ENCODE data around the gene PSEN1.
"Not testable (repeated sequence)": the region's sequence is repeated elsewhere in the genome, so short reads cannot be mapped to it uniquely, and the experiment has no call there.

Gene PSEN1

DNA sequence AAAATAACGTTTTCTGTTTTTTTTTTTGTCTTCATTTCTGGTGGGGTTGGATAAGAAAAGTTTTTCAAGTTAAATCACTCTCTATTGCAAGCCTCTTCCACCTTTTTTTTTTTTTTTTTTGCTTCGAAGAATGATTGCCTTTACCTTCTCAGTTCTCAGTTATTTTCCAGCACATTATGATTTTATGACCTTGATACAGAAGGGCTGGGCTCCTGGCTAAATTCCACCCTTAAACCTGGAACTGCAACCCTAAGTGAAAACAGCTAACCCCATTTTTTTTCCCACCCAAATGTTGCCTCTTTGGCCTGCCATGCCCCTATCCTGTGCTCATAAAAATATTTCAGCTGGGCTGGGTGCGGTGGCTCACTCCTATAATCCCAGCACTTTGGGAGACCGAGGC lies 31.4 kb downstream of the PSEN1 start:
- no peak for DNase-seq

DNA sequence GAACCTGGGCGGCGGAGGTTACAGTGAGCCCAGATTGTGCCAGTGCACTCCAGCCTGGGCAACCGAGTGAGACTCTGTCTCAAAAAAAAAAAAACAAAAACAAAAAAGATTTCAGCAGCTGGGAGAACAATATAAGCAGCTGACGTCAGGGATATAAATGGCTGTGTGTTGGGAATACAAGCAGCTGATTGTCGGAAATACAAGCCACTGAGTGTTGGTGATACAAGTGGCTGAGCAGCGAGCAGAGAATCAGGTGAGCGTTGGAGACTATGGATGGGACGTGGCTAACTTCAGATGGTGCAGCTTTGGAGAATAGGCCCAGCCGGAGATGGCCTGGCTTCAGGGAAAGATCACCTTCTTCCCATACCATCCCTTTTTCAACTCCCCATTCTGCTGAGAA lies 32.0 kb downstream of the PSEN1 start:
- DNase-seq = no peak

DNA sequence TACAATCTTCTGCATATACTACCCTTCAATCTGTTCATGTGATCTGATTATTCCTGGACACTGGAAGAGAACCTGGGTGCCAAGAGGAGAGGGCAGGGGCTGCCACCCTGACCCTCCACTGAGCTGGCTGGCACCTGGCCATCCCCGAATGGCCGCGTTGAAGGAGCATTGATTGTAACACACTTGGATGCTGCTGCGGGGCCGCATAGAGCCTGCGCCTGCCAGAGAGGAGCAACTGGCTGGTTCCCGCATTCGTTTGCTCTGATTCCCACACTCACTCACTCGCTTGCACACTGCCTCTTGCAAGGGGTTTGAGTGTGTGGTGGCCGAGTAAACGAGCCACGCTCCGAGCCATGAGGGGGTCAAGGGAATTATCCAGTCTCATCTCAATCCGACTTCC lies 32.4 kb downstream of the PSEN1 start:
- no peak for DNase-seq

DNA sequence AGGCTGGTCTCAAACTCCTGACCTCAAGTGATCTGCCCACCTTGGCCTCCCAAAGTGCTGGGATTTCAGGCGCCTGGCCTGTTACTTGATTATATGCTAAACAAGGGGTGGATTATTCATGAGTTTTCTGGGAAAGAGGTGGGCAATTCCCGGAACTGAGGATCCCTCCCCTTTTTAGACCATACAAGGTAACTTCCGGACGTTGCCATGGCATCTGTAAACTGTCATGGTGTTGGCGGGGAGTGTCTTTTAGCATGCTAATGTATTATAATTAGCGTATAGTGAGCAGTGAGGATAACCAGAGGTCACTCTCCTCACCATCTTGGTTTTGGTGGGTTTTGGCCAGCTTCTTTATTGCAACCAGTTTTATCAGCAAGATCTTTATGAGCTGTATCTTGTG lies 33.5 kb downstream of the PSEN1 start:
- not testable (repeated sequence) for DNase-seq

DNA sequence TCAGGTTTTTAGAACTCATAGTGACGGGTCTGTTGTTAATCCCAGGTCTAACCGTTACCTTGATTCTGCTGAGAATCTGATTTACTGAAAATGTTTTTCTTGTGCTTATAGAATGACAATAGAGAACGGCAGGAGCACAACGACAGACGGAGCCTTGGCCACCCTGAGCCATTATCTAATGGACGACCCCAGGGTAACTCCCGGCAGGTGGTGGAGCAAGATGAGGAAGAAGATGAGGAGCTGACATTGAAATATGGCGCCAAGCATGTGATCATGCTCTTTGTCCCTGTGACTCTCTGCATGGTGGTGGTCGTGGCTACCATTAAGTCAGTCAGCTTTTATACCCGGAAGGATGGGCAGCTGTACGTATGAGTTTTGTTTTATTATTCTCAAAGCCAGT lies 34.4 kb downstream of the PSEN1 start:
- no peak for DNase-seq

DNA sequence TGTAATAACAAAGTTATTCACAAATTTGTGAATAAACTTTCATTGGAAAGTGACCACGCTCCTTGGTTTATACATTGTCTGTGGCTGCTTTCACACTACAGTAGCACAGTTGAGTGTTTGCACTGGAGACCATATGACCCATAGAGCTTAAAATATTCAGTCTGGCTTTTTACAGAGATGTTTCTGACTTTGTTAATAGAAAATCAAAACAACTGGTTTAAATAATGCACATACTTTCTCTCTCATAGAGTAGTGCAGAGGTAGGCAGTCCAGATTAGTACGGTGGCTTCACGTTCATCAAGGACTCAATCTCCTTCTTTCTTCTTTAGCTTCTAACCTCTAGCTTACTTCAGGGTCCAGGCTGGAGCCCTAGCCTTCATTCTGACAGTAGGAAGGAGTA lies 36.2 kb downstream of the PSEN1 start:
- no peak for DNase-seq

DNA sequence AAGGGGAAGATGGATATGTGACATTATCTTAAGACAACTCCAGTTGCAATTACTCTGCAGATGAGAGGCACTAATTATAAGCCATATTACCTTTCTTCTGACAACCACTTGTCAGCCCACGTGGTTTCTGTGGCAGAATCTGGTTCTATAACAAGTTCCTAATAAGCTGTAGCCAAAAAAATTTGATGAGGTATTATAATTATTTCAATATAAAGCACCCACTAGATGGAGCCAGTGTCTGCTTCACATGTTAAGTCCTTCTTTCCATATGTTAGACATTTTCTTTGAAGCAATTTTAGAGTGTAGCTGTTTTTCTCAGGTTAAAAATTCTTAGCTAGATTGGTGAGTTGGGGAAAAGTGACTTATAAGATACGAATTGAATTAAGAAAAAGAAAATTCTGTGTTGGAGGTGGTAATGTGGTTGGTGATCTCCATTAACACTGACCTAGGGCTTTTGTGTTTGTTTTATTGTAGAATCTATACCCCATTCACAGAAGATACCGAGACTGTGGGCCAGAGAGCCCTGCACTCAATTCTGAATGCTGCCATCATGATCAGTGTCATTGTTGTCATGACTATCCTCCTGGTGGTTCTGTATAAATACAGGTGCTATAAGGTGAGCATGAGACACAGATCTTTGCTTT lies 36.9 kb downstream of the PSEN1 start:
- DNase-seq = no peak

DNA sequence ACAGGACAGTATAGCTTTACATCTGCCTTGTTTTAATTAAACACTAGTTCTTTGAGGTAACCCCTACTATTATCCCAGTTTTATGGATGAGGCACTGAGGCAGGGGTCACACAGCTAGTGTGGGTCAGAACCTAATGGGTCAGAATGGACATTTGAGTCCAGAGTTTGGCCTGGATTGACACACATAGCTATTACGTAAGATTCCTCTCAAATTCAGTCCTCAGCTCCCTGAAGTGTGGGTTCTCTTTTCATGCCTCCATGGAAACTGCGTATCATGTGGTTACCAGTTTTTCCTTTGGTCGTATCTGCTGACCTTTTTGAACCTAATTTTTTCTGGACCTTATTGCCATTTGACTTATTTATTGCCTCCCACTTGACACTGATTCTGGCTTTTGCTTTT lies 40.4 kb downstream of the PSEN1 start:
- DNase-seq = no peak

DNA sequence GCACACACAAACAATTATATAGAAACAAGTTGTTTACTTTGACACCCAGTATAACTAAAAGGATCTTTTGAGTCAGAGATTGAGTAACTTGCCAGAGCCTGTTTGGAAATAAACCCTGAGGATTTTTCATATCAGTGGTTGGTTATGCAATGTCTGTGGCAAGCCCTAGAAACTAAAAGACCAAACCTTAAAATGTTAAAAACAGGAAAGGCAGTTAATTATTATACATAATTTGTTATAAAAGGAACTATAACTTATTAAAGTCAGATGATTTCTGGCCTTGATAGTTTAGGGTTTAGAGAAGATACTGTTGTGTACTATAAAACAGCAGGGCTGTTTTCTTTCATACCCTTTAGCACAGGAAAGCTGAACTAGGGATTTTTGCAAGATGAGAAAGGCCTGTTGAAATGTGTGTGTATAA lies 44.1 kb downstream of the PSEN1 start:
- no peak for DNase-seq

DNA sequence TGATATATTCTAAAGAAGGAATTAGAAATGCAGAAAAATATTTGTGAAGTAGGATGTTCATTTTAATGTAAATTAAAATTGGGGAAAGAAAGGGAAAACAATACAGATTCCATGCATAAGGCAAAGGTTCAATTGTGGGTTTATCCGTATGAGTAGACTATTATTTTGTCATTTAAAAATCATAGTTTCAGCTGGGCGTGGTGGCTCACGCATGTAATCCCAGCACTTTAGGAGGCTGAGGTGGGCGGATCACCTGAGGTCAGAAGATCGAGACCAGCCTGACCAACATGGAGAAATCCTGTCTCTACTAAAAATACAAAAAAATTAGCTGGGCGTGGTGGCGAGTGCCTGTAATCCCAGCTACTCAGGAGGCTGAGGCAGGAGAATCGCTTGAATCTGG lies 44.7 kb downstream of the PSEN1 start:
- DNase-seq = not testable (repeated sequence)

DNA sequence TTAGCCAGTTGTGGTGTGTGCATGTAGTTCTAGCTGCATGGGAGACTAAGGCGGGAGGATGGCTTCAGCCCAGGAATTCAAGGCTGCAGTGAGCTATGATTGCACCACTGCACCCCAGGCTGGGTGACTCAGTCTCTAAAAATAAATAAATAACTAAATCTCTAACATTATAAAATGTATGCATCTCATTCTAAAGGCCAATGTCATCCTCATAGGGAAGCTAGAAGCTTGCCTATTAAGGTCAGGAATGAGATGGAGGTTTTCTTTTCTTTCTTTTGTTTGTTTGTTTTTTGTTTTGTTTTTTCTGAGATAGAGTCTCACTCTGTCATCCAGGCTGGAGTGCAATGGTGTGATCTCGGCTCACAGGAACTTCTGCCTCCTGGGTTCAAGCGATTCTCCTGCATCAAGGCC lies 52.2 kb downstream of the PSEN1 start:
- no peak for DNase-seq

DNA sequence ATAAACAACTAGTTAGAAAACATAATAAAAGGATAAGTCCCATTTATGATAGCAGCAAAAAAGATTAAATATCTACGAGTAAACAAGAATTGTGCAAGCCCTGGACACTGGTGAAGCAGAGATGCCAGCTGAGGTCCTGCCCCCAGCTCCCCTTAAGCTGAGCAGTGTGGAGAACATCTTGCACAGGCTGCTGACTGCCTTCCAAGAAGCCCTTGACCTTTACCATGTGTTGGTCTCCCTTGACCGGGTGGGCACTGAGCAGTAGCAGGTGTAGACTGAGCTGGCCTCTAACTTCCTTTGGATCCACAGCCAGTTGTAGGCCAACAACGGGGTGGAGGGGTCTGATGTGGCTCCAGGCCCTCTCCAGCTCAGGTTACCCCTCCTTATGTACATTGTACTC lies 53.3 kb downstream of the PSEN1 start:
- DNase-seq = no peak

DNA sequence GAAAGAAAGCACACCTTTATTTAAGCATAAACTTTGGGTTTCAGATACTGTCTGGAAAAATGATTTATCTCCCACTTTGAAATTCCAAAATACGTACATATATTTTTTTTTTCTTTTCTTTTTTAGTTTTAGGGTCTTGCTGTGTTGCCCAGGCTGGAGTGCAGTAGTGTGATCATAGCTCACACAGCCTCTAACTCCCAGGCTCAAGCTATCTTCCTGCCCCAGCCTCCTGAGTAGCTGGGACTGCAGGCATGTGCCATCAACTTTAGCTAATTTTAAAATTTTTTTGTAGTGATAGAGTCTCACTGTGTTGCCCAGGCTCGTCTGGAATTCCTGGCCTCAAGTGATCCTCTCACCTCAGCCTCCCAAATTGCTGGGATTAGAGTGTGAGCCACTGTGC lies 55.1 kb downstream of the PSEN1 start:
- no peak for DNase-seq

DNA sequence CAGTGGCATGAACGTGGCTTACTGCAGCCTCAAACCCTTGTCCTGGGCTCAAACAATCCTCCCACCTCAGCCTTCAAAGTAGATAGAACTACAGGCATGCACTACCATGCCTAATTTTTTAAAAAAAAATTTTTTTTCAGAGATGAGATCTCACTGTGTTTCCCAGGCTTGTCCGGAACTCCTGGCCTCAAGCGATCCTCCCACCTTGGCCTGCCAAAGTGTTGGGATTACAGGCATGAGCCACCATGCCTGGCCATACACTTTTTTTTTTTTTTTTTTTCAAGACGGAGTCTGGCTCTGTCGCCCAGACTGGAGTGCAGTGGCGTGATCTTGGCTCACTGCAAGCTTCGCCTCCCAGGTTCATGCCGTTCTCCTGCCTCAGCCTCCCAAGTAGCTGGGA lies 58.0 kb downstream of the PSEN1 start:
- DNase-seq = not testable (repeated sequence)

DNA sequence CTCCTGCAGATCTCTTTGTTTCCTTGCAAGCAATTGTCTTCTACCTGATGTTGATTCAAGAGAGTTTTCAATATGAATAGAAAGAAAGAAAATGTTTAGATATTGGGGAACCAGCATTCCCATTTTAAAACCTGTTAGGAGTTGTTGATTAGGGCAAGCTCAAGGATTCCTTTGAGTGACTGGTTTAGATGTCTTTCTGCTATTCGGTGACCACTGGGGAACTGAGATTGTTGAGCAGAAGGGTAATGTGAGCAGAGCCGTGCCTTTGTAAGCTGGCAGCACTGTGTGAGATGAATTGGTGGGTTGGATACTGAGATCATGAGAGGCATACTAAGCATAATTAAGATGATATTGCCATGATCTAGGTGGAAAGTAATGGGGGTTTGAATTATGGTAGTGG lies 61.9 kb downstream of the PSEN1 start:
- DNase-seq = no peak

DNA sequence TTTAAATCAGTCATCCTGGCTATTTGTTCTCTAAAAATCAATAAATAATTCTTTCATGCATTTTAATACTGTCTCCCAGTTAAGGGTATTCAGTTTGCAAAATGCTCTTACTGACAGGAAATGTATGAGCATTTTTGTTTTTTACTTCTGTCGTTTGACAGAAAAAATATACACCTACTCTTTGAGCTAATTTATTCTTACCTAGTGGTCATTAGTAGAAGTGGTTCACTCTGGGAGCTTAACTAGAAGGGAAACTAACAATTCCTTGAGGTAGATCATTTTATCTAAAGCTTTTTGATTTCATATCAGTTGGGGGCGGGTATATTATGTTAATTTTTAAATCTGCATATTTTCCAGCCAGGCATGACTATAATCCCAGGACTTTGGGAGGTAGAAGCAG lies 67.2 kb downstream of the PSEN1 start:
- DNase-seq = no peak

DNA sequence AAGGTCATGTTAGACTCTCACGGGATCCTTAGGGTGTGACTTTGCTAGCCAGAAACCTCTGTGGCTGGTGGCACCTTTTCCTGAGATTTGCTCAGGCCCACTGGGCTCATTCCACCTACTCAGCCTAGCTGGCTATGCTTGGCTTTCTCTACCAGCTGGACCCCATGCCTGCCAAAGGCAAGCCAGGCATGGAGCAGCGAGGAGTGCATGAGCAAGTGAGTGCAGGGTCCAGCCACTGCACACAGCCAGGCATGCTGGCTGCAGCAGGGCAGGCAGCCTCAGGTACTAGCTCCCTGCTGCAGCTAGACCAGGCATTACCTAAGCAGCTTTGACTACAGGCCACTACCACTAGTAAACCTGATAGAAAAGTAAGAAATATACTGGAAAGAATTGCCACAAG lies 71.3 kb downstream of the PSEN1 start:
- DNase-seq = no peak

DNA sequence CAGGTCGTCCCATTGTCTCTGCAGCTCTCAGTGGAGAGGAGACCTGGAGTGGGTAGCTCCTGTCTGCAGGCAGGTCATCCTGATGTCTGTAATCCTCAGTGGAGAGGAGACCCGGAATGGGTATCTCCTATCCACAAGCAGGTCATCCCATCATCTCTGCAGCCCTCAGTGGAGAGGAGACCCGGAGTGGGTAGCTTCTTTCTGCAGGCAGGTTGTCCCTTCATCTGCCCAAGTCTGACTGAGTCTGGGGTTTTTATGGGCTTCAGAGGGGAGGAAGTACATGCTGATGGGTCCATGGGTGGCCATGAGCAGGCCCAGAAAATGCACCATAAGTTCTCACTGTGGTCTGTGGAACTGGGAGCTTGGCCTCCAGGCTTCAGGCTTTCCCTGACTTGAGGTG lies 72.1 kb downstream of the PSEN1 start:
- DNase-seq = no peak

DNA sequence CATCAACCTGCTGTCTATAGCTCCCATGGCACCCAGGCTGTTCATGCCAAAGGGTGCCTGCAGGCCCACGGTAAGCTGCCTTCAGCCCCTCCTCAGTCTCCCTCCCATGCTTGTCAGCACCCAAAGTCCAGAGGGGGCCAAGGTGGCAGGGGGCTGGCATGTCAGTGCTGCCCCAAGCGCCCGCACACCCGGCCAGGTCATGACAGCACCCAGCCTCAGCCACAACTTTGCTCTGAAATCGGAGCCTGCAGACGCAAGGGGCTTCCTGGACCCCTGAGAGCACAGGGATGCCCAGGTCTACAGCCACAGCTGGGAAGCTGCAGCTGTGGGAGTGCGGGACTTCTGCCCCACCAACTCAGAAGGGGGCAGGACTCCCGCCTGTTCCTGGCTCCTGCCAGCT lies 72.5 kb downstream of the PSEN1 start:
- DNase-seq = no peak

DNA sequence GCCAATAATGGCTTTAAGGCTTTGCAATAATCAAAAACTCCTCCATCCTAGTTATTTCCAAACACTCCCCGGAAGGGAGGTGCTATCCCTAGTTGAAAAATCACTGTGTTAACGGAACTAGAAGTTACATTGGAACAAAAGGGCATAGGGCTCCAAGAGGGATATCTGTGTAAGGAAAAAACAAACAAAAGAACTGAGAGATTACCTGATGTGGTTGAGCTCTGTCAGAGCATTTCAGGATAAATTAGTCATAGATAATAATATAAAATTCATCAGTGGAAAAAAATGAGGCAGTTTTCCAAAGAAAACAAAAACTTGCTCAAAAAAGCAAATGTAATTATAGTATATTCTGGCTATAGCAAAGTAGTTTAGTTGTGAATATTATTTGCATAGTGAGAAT lies 73.6 kb downstream of the PSEN1 start:
- DNase-seq = no peak

DNA sequence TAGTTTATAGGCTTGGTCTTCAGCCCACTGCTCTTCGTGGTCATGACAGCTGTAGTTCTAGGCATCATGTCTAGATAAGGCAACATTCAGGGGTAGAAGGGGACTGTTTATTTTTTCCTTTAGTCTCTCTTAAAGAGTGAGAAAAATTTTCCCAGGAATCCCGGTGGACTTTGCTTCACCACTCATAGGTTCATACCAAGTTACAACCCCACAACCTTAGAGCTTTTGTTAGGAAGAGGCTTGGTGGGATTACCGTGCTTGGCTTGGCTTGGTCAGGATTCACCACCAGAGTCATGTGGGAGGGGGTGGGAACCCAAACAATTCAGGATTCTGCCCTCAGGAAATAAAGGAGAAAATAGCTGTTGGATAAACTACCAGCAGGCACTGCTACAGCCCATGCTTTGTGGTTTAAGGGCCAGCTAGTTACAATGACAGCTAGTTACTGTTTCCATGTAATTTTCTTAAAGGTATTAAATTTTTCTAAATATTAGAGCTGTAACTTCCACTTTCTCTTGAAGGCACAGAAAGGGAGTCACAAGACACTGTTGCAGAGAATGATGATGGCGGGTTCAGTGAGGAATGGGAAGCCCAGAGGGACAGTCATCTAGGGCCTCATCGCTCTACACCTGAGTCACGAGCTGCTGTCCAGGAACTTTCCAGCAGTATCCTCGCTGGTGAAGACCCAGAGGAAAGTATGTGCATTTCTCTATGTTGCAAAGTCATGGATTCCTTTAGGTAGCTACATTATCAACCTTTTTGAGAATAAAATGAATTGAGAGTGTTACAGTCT lies 75.1 kb downstream of the PSEN1 start:
- no peak for DNase-seq

DNA sequence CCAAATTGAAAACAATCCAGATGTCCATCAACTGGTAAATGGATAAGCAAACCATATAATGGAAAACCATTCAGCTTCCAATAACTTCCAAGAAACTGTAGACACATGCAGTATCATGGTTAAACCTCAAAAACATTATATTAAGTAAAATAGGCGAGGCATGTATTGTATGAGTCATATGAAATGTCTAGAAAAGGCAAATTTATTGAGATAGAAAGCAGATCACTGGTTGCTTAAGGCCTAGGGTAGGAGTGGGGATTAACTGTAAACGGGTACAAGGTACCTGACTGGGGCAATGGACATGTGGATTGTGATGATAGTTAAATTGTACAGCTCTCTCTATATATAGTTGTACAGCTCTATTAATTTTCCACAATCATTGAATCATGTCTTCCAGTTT lies 79.7 kb downstream of the PSEN1 start:
- no peak for DNase-seq

DNA sequence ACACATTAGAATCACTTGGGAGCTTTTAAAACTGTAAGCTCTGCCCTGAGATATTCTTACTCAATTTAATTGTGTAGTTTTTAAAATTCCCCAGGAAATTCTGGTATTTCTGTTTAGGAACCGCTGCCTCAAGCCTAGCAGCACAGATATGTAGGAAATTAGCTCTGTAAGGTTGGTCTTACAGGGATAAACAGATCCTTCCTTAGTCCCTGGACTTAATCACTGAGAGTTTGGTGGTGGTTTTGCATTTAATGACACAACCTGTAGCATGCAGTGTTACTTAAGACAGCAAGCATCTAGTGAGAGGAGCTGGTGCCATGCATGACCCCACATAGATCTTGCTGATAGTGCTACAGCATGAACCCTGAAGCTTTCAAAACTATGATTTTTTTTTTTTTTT lies 81.1 kb downstream of the PSEN1 start:
- DNase-seq = no peak

DNA sequence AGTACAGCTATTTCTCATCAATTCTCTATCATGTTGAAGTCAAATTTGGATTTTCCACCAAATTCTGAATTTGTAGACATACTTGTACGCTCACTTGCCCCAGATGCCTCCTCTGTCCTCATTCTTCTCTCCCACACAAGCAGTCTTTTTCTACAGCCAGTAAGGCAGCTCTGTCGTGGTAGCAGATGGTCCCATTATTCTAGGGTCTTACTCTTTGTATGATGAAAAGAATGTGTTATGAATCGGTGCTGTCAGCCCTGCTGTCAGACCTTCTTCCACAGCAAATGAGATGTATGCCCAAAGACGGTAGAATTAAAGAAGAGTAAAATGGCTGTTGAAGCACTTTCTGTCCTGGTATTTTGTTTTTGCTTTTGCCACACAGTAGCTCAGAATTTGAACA lies 83.8 kb downstream of the PSEN1 start:
- no peak for DNase-seq

DNA sequence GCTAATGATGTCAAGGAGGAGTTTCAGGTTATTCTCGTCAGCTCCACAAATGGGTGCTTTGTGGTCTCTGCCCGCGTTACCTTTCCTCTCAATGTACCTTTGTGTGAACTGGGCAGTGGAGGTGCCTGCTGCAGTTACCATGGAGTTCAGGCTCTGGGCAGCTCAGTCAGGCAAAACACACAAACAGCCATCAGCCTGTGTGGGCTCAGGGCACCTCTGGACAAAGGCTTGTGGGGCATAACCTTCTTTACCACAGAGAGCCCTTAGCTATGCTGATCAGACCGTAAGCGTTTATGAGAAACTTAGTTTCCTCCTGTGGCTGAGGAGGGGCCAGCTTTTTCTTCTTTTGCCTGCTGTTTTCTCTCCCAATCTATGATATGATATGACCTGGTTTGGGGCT lies 84.3 kb downstream of the PSEN1 start:
- DNase-seq = no peak

Measured in T-helper 9 cell (primary cell).